Measurements from ENCODE around the gene PSMA2.
"Not testable (repeated sequence)": the region's sequence is repeated elsewhere in the genome, so short reads cannot be mapped to it uniquely, and the experiment has no call there.

Gene PSMA2

DNA sequence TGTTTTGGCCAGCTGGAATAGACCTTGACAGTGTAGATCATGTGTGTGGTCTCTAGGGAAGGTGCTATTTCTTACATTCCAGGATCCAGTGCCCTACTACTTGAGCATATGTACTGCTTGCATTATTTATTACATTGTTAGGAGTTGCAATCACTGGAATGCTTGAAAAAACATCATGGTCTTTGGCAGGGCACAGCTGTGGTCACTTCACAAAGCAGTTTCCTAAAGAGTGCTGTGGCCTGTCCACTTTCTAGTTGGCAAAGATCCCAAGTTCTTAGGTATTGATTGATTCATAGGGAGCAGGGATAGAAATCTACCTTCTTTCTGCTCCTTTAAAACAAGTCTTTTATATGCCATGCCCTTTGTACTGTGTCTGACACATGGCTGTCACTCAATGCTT is 24.7 kb downstream of the PSMA2 start:
- DNase-seq (ENCODE audit: low read depth, low spot score), result no peak

DNA sequence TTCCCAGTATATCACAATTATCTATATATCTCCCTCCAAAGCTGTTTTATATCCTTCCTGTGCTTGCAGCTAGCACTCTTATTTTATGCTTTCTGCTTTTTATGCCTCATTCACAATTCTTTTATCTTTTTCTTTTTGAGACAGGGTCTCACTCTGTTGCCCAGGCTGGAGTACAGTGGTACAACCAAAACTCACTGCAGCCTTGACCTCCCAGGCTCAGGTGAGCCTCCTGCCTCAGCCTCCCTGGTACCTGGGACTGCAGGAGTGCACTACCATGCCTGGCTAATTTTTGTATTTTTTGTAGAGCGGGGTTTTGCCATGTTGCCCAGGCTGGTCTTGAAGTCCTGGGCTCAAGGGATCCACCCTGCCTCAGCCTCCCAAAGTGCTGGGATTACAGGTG is 25.8 kb downstream of the PSMA2 start:
- DNase-seq (ENCODE audit: low read depth, low spot score), result no peak

DNA sequence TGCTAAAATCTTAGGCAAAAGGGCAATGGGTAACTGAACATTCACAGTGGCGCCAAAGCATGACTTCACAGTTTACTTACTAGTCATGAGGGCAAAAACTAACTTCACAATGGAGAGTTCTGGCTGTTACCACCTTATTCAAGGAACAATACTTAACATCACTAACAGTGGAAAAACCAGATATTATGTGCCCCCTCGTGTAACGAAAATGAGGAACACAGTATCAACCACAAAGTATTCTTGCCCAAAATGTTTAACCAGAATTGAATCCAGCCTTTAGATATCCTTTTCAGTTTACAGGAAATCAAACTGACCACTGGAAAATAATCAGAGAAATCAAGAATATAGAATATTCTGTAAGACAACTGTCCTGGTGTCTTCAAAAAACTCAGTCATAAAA is 29.6 kb downstream of the PSMA2 start:
- DNase-seq (ENCODE audit: low read depth, low spot score), result no peak

DNA sequence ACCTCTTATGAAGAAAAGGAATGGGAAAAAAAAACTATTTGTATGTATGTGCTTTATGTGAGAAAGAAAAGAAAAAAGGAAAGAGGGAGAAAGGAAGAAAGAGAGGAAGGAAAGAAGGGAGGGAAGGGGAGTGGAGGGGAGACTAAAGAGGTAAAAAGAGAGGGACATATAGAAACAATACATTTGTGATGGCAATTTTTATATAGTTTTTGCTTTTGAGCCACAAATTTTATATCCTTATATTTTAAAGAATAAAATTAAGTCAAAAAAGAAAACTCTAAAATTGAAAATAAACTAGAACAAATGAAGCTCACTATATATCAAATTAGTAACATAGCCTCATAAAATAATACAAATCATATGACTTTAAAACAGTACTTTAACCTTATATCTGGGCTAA is 31.1 kb downstream of the PSMA2 start:
- DNase-seq (ENCODE audit: low read depth, low spot score), result no peak

DNA sequence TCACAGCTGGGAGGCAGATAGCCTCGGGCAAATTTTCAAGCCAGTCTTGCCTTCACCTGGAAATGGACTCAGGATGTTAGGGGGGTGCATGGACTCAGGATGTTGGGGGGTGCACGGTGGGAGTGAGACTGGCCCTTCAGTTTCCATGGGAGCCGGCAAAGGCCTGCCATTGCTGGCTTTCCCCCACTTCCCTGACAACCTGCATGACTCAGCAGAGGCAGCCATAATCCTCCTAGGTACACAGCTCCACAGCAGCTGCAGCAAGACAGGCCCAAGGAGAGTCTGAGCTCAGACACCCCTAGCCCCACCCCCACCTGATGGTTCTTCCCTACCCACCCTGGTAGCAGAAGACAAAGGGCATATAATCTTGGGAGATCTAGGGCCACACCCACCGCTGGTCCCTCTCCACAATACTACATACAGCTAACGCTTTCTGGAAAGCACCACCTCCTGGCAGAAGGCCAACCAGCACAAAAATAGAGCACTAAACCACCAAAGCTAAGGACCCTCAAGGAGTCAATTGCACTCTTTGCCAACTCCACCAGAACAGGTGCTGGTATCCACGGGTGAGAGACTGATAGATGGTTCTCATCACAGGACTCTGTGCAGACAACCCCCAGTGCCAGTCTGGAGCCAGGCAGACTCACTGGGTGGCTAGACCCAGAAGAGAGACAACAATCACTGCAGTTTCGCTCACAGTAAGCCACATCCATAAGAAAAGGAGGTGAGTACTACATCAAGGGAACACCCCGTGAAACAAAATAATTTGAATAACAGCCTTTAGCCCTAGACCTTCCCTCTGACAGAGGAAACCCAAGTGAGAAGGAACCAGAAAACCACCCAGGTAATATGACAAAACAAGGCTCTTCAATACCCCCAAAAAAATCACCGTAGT is 38.4 kb downstream of the PSMA2 start:
- DNase-seq (ENCODE audit: low read depth, low spot score), result no peak

DNA sequence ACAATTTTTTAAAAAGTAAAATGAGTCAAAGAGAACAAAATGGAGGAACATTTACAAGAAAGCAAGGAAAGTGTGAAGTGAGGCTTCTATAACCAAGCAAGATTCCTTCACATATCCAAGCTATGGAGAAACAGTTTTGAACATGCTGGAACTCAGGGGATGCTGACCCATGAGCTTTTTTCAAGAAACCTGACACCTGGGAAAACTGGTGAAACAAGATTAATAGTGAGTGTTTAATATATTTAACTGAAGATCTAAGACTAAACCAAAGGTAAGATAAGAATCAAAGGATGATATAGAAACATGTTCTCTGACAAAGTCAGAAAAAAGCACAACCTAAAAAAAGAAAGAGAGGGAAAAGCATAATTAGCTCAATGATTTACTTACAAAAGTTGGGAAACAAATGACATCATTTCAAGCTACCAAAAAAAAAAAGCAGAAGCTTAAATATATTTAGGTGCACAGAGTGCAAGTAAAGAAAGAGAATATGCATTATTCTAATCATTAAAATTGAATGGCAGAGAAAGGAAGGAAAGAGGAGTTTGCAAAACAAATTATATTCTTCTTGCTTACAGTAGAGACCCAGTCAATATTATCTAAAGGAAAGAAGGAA is 45.0 kb downstream of the PSMA2 start:
- DNase-seq (ENCODE audit: low read depth, low spot score), result no peak

DNA sequence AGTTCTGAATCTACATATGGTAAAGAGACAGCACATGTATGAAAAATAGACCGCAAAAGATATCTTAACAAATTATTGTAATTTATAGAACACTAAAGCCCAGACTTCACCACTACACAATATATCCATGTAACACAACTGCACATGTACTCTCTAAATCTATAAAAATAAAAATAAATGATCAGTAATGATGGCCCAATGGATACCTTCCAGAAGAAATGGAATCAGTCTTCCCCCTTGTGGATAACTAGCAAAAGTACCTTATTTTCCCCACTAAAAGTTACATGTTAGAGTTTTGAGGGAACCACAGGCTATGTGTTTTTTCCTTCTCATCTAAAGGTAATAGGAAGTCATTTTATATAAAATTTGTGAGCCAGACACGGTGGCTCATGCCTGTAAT is 45.8 kb downstream of the PSMA2 start:
- no peak for DNase-seq (ENCODE audit: low read depth, low spot score)

DNA sequence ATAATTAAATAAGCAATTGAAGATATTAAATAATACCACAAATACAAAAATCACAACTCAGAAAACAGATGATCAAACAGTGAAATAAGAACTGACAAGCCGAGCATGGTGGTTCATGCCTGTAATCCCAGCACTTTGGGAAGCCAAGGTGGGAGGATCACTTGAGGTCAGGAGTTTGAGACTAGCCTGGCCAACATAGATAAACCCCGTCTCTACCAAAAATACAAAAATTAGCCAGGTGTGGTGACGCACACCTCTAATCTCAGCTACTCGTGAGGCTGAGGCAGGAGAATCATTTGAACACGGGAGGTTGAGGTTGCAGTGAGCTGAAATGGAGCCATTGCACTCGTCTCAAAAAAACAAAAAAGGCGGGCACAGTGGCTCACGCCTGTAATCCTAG is 46.8 kb downstream of the PSMA2 start:
- not testable (repeated sequence) for DNase-seq (ENCODE audit: low read depth, low spot score)

DNA sequence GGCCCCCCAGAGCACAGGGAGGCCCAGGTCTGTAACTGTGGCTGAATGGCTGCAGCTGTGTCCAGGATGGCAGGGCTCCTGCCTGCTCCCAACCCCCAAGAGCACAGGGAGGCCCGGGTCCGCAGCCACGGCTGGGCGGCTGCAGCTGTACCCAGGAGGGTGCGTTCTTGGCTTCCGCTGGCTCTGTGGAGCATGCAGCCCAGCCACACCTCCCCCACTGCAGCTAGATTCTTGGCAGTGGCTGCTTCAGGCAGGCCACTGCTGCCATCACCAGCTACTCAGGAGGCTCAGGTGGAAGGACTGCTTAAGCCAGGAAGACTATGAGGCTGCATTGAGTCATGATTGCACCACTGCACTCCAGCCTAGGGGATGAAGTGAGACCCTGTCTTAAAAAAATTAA is 48.0 kb downstream of the PSMA2 start:
- no peak for DNase-seq (ENCODE audit: low read depth, low spot score)

DNA sequence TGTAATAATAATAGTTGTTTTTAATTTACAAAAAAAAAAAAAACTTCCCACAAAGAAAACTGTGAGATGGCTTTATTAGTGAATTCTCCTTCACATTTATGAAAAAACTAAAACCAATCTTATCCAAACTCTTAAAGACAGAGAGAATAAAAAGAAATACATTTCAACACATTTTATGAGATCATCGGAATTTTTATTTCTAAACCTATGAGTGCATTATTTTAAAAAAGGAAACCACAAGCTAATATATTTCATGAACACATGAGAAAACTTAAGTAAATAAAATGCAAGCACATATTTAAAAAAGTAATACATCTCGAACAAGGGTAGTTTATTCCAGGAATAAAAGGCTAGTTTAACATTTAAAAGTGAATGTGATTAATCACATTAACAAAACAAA is 51.6 kb downstream of the PSMA2 start:
- no peak for DNase-seq (ENCODE audit: low read depth, low spot score)

DNA sequence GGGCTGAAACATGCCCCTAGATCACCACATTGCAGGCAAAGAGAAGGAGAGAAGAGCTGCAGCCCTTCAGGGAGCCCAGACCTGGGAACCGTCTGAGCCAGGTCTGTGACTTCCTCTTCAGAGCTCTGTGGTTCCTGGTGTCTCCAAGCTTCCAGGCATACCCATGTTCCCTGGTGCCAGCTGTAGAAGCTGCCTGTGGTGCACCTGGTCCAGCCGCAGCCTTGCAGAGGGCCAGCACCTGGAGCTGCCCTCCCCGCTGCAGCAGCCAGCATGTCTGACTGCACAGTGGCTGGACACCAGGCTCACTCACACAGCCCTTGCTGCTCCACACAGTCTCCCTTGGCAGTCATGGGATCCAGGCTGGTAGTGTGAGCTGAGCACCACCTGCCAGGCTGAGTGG is 53.7 kb downstream of the PSMA2 start:
- DNase-seq (ENCODE audit: low read depth, low spot score), result no peak

DNA sequence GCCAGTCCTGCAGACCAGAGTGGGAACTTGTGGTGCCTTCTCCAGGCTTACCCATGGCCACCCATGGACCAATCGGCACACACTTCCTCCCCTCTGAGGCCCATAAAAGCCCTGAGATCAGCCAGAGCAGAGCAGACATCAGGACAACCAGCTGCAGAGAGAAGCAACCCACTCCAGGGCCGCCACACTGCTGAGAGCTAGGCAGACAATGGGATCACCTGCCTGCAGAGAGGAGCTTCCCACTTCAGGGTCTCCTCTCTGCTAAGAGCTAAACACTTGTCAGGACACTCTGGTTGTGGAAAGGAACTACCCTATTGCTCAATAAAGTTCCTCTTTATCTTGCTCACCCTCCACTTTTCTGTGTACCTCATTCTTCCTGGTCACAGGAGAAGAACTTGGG is 54.1 kb downstream of the PSMA2 start:
- DNase-seq (ENCODE audit: low read depth, low spot score), result no peak

DNA sequence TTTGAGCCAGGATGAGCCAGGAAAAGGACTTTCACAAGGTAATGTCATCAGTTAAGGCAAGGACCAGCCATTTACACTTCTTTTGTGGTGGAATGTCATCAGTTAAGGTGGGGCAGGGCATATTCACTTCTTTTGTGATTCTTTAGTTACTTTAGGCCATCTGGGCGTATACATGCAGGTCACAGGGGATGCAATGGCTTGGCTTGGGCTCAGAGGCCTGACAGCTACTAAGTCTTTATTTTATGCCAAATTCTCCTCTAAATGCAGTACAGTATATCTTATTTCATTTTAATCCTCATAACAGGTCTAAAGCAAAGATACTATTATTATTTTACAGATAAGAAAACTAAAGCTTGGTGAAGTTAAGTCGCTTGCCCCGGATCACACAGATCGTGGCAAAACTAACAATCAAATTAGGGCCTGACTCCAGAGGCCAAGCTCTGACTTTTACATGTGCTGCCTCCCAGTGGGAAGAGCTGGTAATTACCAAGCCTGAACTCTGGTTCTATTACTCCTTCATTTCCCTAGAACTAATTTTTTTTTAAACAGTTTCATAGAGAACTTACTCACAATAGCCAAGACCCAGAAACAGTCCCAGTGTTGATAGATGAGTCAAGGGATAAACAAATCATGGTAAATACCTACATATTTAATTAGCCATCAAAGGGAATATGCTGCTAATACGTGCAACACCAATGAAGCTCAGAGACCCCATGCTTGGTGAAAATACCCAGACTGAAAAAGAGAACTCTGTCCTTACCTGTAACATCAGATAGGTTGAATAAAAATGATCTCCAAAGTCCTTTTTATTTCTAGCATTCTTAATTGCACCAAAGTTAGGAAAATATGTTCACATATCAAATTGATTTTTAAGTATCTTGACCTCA is 55.5 kb downstream of the PSMA2 start:
- DNase-seq (ENCODE audit: low read depth, low spot score), result no peak

DNA sequence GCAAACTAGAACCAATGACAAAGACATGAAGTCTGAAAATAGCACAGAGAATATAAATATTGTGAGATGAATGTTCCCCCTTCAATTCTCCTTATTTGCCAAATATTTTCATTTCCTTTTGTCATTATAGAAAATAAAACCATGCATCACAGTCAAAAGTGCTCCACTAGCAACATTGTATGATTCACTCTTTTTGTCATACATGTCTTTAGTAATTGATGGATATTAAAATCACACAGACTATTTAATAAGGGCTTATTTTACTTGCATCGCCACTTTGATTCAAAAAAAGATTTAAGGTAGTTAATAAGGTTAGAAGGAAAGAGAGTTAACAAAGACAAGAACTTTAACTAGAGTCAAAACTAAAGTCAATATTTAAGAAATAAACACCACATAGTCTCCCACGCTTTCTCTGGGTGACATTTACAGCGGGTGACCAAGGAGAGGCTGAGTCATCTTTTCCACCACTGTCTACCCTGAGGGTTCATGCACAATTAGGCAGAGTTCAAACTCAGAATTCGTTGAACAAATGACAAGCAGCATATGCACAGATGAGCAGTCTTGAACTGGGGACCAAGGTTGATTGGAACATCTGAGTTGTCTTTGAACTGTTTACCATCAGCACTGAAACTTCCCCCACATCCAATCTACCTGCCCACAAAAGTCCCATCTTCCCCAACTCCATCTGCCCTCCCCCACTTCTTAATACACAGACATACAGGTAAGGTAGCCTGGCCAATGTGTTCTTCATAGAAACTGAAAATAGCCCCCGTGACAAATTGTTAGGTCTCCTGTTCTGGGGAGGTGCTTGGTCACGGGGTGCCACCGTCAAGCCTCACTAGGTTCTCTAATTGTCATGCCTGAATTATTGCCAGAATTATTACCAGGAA is 62.6 kb downstream of the PSMA2 start:
- DNase-seq (ENCODE audit: low read depth, low spot score), result no peak

DNA sequence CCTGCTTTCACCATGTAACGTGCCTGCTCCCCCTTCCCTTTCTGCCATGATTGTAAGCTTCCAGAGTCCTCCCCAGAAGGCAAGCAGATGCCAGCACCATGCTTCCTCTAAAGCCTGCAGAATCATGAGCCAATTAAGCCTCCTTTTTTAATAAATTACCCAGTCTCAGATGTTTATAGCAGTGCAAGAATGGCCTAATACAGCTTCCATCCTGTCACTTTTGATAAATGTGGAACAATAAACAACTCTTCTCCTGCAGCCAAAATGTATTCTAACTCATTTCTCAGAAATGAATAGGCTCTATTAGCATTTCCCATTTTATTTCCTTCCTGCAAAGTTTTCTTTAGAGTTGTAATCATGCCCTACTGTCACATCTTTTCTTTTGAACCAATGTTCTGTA is 63.5 kb downstream of the PSMA2 start:
- DNase-seq (ENCODE audit: low read depth, low spot score), result no peak

Measured in smooth muscle cell of the brain vasculature (primary cell).